BE2C (cell line): ENCODE results near the gene KIF5C.

Experiments
- DNase-seq: peaks from one replicate; pipeline ENCODE4 v3.0.0-alpha.2; 2020
- H3K27me3 ChIP-seq: fragments of 250-450 bp; sonication (Bioruptor Pico); 2 replicates; pipeline ENCODE4 v1.5.1; 2020; ENCODE audit warnings: mild to moderate bottlenecking
- H3K36me3 ChIP-seq: fragments of 250-450 bp; sonication (Bioruptor Pico); 2 replicates; pipeline ENCODE4 v1.5.1; 2020; ENCODE audit warnings: mild to moderate bottlenecking
- H3K4me1 ChIP-seq: fragments of 250-450 bp; sonication (Bioruptor Pico); 2 replicates; pipeline ENCODE4 v1.5.1; 2020
- H3K4me3 ChIP-seq: 2 replicates; pipeline ENCODE4 v1.5.1; 2011; ENCODE audit warnings: low read depth, low read length
- H3K9me3 ChIP-seq: fragments of 250-450 bp; sonication (Bioruptor Pico); 2 replicates; pipeline ENCODE4 v1.5.1; 2020
- TF ChIP-seq, protein P1 (sequence below): IDR thresholded peaks from 2 replicates; pipeline ENCODE4 v1.5.1; 2012; ENCODE audit warnings: mild to moderate bottlenecking, low read depth, low read length

KIF5C gene

GRCh38 chr2:149036507-149037293 lies 161.7 kb downstream of the KIF5C start:
- H3K36me3 ChIP-seq: no peaks in the 10 kb centered on the region
- TF ChIP-seq, protein P1, sequence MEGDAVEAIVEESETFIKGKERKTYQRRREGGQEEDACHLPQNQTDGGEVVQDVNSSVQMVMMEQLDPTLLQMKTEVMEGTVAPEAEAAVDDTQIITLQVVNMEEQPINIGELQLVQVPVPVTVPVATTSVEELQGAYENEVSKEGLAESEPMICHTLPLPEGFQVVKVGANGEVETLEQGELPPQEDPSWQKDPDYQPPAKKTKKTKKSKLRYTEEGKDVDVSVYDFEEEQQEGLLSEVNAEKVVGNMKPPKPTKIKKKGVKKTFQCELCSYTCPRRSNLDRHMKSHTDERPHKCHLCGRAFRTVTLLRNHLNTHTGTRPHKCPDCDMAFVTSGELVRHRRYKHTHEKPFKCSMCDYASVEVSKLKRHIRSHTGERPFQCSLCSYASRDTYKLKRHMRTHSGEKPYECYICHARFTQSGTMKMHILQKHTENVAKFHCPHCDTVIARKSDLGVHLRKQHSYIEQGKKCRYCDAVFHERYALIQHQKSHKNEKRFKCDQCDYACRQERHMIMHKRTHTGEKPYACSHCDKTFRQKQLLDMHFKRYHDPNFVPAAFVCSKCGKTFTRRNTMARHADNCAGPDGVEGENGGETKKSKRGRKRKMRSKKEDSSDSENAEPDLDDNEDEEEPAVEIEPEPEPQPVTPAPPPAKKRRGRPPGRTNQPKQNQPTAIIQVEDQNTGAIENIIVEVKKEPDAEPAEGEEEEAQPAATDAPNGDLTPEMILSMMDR: no peak
- no peak for DNase-seq
- peaks cover 20% of the 10 kb centered on the region for H3K27me3 ChIP-seq
- H3K4me3 ChIP-seq: no peak overlapping the region
- no peaks in the 10 kb centered on the region for H3K9me3 ChIP-seq
- no peaks in the 10 kb centered on the region for H3K4me1 ChIP-seq

DNA sequence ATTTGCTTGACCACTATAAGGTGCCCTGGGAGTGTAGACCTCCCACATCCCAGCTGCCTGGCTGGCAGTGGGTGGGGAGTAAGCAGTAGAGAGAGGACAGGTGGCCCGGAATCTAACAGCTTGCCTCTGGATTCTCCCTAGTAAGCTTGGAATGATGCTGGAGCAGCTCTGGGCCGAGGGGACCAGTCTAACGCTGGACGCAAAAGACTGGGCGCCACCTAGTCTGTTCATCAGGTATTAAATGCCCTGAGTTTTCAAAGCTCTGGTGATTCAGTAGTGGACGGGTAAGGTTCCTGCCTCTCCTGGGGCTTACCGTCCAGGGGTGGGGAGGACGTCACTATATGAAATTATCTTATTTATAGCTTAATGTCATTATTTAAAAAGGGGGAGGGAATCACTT lies 162.8 kb downstream of the KIF5C start:
- no peak for DNase-seq
- Histone ChIP-seq H3K4me1 (no peaks in the 10 kb centered on the region), H3K4me3 (no peak overlapping the region), H3K27me3 (peaks cover 20% of the 10 kb centered on the region), H3K36me3 (no peaks in the 10 kb centered on the region), H3K9me3 (no peaks in the 10 kb centered on the region)
- TF ChIP-seq, protein P1: no peak

GRCh38 chr2:149038442-149039212 lies 163.6 kb downstream of the KIF5C start, which contains the start of gene LYPD6B:
Gene LYPD6B, plus strand, starts transcription at chr2:149038699. Its CDS starts 92,250 bp downstream, at chr2:149130949.
- Histone ChIP-seq H3K4me3 (no peak within 1 kb of the TSS), H3K27me3 (peaks cover 20% of the 10 kb centered on the region)
- TF ChIP-seq, protein P1: no peak

GRCh38 chr2:149039213-149039724 lies 164.2 kb downstream of the KIF5C start:
- no peak for DNase-seq
- Histone ChIP-seq H3K4me3 (no peak overlapping the region), H3K36me3 (no peaks in the 10 kb centered on the region)

More at GRCh38 chr2:149038442-149039212, 163.6 kb downstream of the KIF5C start, which contains the start of gene LYPD6B:
- no peaks in the 10 kb centered on the region for H3K9me3 ChIP-seq
- no peaks in the 10 kb centered on the region for H3K36me3 ChIP-seq
- no peak for DNase-seq
- H3K4me1 ChIP-seq: no peaks in the 10 kb centered on the region

DNA sequence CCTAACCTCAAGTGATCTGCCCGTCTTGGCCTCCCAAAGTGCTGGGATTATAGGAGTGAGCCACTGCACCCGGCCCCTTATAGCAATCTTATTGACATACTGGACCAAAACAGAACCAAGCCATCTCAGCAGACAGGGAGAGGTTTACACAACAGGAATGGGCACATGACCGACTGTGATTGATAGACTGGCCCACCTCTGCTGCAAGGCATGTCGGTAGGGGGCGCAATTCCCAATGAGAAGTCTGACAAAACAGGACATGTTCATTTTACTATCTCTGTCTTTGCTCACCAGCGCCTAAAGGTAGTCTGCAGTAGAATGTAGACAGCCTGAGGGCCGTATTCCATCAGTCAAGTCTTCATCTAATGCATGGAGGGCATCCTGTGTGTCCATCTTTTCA lies 165.4 kb downstream of the KIF5C start:
- DNase-seq: peak; percentile 47
- no peak overlapping the region for H3K4me3 ChIP-seq
- TF ChIP-seq, protein P1: peak; percentile 43
- H3K4me1 ChIP-seq: no peaks in the 10 kb centered on the region
- H3K9me3 ChIP-seq: no peaks in the 10 kb centered on the region
- H3K36me3 ChIP-seq: no peaks in the 10 kb centered on the region
- H3K27me3 ChIP-seq: peaks cover 20% of the 10 kb centered on the region

More at GRCh38 chr2:149039213-149039724, 164.2 kb downstream of the KIF5C start:
- no peaks in the 10 kb centered on the region for H3K9me3 ChIP-seq
- no peaks in the 10 kb centered on the region for H3K4me1 ChIP-seq
- TF ChIP-seq, protein P1: no peak
- H3K27me3 ChIP-seq: peaks cover 20% of the 10 kb centered on the region
